Airway epithelial cell (primary cell): ENCODE results near the gene LYPD3. TPM values are rescaled to one million over a fixed set of nuclear protein-coding genes. Genes with fewer than 3 reads are reported as not detected.

Source experiments
- total RNA-seq: library from RNA; depleted of rRNA; stranded (reverse); fragments of >200 nt; gene quantifications from 2 replicates; pipeline ENCODE4 v1.2.3, GENCODE V29; 2015

The LYPD3 gene
- 288 and 344 TPM in 2 replicates for total RNA-seq

GRCh38 chr19:43465468-43466120, at the start of gene LYPD3:
Gene LYPD3, minus strand, starts transcription at chr19:43465608. Its CDS starts 37 bp downstream, at chr19:43465571.

GRCh38 chr19:43504426-43505185, 39.2 kb upstream of the LYPD3 start, which contains the start of gene PHLDB3:
Gene PHLDB3, minus strand, starts transcription at chr19:43504746. Its CDS starts 628 bp downstream, at chr19:43504118.

GRCh38 chr19:43414554-43414953, 50.9 kb downstream of the LYPD3 start, which contains the start of gene TEX101:
Gene TEX101, plus strand, starts transcription at chr19:43414890. Its CDS starts 1,030 bp downstream, at chr19:43415920.

Other genes starting within 250 kb of the LYPD3 start
- not detected in 2 replicates for gene PSG9, start 196.1 kb downstream of the LYPD3 start, total RNA-seq
- gene CD177, start 111.9 kb downstream of the LYPD3 start, total RNA-seq: 0.09 and 0.14 TPM in 2 replicates
- gene TEX101, start 50.7 kb downstream of the LYPD3 start, total RNA-seq: not detected in 2 replicates
- 41.0 and 48.2 TPM in 2 replicates for gene PHLDB3, start 39.1 kb upstream of the LYPD3 start, total RNA-seq
- 138 and 170 TPM in 2 replicates for gene ETHE1, start 61.6 kb upstream of the LYPD3 start, total RNA-seq
- gene ZNF575, start 67.6 kb upstream of the LYPD3 start, total RNA-seq: 0.28 TPM in 1 of 2 replicates, not detected in the other
- gene XRCC1, start 109.9 kb upstream of the LYPD3 start, total RNA-seq: 23.2 and 28.4 TPM in 2 replicates
- gene PINLYP, start 110.2 kb upstream of the LYPD3 start, total RNA-seq: 0.98 and 7.4 TPM in 2 replicates
- gene IRGQ, start 130.5 kb upstream of the LYPD3 start, total RNA-seq: 16.9 and 23.2 TPM in 2 replicates
- 10.9 and 12.2 TPM in 2 replicates for gene ZNF576, start 131.0 kb upstream of the LYPD3 start, total RNA-seq
- gene SRRM5, start 146.5 kb upstream of the LYPD3 start, total RNA-seq: not detected in 2 replicates
- gene ZNF428, start 154.0 kb upstream of the LYPD3 start, total RNA-seq: 20.9 and 21.7 TPM in 2 replicates
- 13.9 and 18.8 TPM in 2 replicates for gene CADM4, start 174.2 kb upstream of the LYPD3 start, total RNA-seq
- gene PLAUR, start 204.6 kb upstream of the LYPD3 start, total RNA-seq: 60.3 and 68.0 TPM in 2 replicates